Measurements from ENCODE around the gene BPGM. TPM values are rescaled to one million over a fixed set of nuclear protein-coding genes. Genes with fewer than 3 reads are reported as not detected.

The BPGM gene
- total and polyA plus RNA-seq, 4 donors: 14.3 to 59.8 (median 19.5) TPM

DNA sequence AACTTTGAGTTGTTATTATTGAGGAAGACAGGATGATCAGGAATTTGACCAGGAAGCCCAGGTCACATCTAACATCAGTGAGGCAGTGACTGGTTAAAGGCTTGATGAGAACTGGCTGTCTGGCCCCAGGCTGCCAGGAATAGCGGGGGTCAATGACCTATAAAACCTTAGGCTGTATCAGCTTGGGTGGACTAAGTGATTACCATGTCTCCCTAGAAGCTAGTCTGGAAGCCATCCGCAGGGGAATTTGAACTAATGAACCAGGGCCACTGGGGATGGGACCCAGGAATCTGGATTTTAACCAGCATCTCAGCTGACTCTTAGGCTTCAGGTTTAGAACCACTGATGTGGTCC is 56.6 kb downstream of the BPGM start:
- Histone ChIP-seq H3K27ac (ENCODE audit: low read depth in 1 of 2, low read length in 1 of 2) (peak overlapping the region in 1 of 2 donors; percentile 45), H3K27me3 (ENCODE audit: control insufficient read depth in 3 of 3, insufficient read depth in 3 of 3, low read length in 2 of 3) (peaks cover 0 to 4% (median 0%) of the 10 kb centered on the region in 3 donors), H3K9me3 (ENCODE audit: control insufficient read depth in 4 of 4, insufficient read depth in 3 of 4, low read length in 3 of 4) (no peaks in the 10 kb centered on the region), H3K9ac (ENCODE audit: insufficient read depth in 1 of 2, low read length in 2 of 2) (no peak overlapping the region), H3K4me1 (ENCODE audit: control insufficient read depth in 5 of 5, insufficient read depth in 5 of 5, low read length in 5 of 5) (no peaks in the 10 kb centered on the region), H3K36me3 (ENCODE audit: control insufficient read depth in 4 of 4, insufficient read depth in 4 of 4, low read length in 4 of 4) (no peaks in the 10 kb centered on the region), H3K4me3 (no peak overlapping the region)
- DNase-seq: no peak
- TF ChIP-seq CTCF (IDR thresholded peaks at IDR 0.05; ENCODE audit: control extremely low read depth, extremely low read depth): no peak
- 94% methylated on average over 2 of the region's 2 CpGs for WGBS, 2 donors
- no peak for ATAC-seq (ENCODE audit: insufficient read depth, low FRiP score)

GRCh38 chr7:134703782-134704181 is 57.1 kb downstream of the BPGM start:
- Histone ChIP-seq H3K9ac (ENCODE audit: insufficient read depth in 1 of 2, low read length in 2 of 2) (no peak overlapping the region), H3K4me3 (no peak overlapping the region), H3K9me3 (ENCODE audit: control insufficient read depth in 4 of 4, insufficient read depth in 3 of 4, low read length in 3 of 4) (no peaks in the 10 kb centered on the region), H3K36me3 (ENCODE audit: control insufficient read depth in 4 of 4, insufficient read depth in 4 of 4, low read length in 4 of 4) (no peaks in the 10 kb centered on the region), H3K27ac (ENCODE audit: low read depth in 1 of 2, low read length in 1 of 2) (peak overlapping the region in 1 of 2 donors; percentile 45), H3K27me3 (ENCODE audit: control insufficient read depth in 3 of 3, insufficient read depth in 3 of 3, low read length in 2 of 3) (peaks cover 0 to 4% (median 0%) of the 10 kb centered on the region in 3 donors), H3K4me1 (ENCODE audit: control insufficient read depth in 5 of 5, insufficient read depth in 5 of 5, low read length in 5 of 5) (no peaks in the 10 kb centered on the region)
- 78 to 88% methylated on average over 6 of the region's 6 CpGs for WGBS, 2 donors
- TF ChIP-seq CTCF (IDR thresholded peaks at IDR 0.05; ENCODE audit: control extremely low read depth, extremely low read depth): no peak
- DNase-seq: no peak
- no peak for ATAC-seq (ENCODE audit: insufficient read depth, low FRiP score)

GRCh38 chr7:134704827-134705226 is 58.2 kb downstream of the BPGM start:
- Histone ChIP-seq H3K36me3 (ENCODE audit: control insufficient read depth in 4 of 4, insufficient read depth in 4 of 4, low read length in 4 of 4) (no peaks in the 10 kb centered on the region), H3K27me3 (ENCODE audit: control insufficient read depth in 3 of 3, insufficient read depth in 3 of 3, low read length in 2 of 3) (peaks cover 0 to 4% (median 0%) of the 10 kb centered on the region in 3 donors), H3K4me3 (no peak overlapping the region), H3K9ac (ENCODE audit: insufficient read depth in 1 of 2, low read length in 2 of 2) (no peak overlapping the region), H3K27ac (ENCODE audit: low read depth in 1 of 2, low read length in 1 of 2) (no peak overlapping the region), H3K9me3 (ENCODE audit: control insufficient read depth in 4 of 4, insufficient read depth in 3 of 4, low read length in 3 of 4) (no peaks in the 10 kb centered on the region), H3K4me1 (ENCODE audit: control insufficient read depth in 5 of 5, insufficient read depth in 5 of 5, low read length in 5 of 5) (no peaks in the 10 kb centered on the region)
- DNase-seq: no peak
- WGBS, 2 donors: 92 to 93% methylated on average over 5 of the region's 5 CpGs
- no peak for ATAC-seq (ENCODE audit: insufficient read depth, low FRiP score)
- TF ChIP-seq CTCF (IDR thresholded peaks at IDR 0.05; ENCODE audit: control extremely low read depth, extremely low read depth): no peak

- no peak overlapping the region for H3K9ac ChIP-seq (ENCODE audit: insufficient read depth in 1 of 2, low read length in 2 of 2)
These were observed 59.1 kb downstream of the BPGM start for GRCh38 chr7:134705716-134706115.

More at GRCh38 chr7:134705716-134706115, 59.1 kb downstream of the BPGM start:
- TF ChIP-seq CTCF (IDR thresholded peaks at IDR 0.05; ENCODE audit: control extremely low read depth, extremely low read depth): no peak
- Histone ChIP-seq H3K36me3 (ENCODE audit: control insufficient read depth in 4 of 4, insufficient read depth in 4 of 4, low read length in 4 of 4) (no peaks in the 10 kb centered on the region), H3K4me1 (ENCODE audit: control insufficient read depth in 5 of 5, insufficient read depth in 5 of 5, low read length in 5 of 5) (no peaks in the 10 kb centered on the region), H3K4me3 (no peak overlapping the region), H3K27ac (ENCODE audit: low read depth in 1 of 2, low read length in 1 of 2) (no peak overlapping the region), H3K27me3 (ENCODE audit: control insufficient read depth in 3 of 3, insufficient read depth in 3 of 3, low read length in 2 of 3) (peaks cover 0 to 4% (median 0%) of the 10 kb centered on the region in 3 donors), H3K9me3 (ENCODE audit: control insufficient read depth in 4 of 4, insufficient read depth in 3 of 4, low read length in 3 of 4) (no peaks in the 10 kb centered on the region)
- 74 to 86% methylated on average over 2 of the region's 2 CpGs for WGBS, 2 donors
- ATAC-seq (ENCODE audit: insufficient read depth, low FRiP score): no peak
- DNase-seq: no peak
